H9 (cell line): ENCODE results near the gene SCAF4. TPM values are rescaled to one million over a fixed set of nuclear protein-coding genes. Genes with fewer than 3 reads are reported as not detected.

Source experiments
- DNase-seq: peaks from one replicate; pipeline ENCODE4 v3.0.0-alpha.2; 2017
- H2AFZ ChIP-seq: one replicate; pipeline ENCODE4 v1.6.1; 2013; ENCODE audit warnings: mild to moderate bottlenecking, low read length, control low read depth, moderate library complexity
- H2AK5ac ChIP-seq: 2 replicates; pipeline ENCODE4 v1.6.1; 2013; ENCODE audit warnings: low read length, control low read depth, mixed read lengths; ENCODE audit not compliant: insufficient read length
- H2BK120ac ChIP-seq: one replicate; pipeline ENCODE4 v1.6.1; 2013; ENCODE audit warnings: low read depth, mild to moderate bottlenecking, low read length, control low read depth, inconsistent platforms; ENCODE audit not compliant: poor library complexity, severe bottlenecking
- H2BK12ac ChIP-seq: 2 replicates; pipeline ENCODE4 v1.6.1; 2013; ENCODE audit warnings: low read length, control low read depth, mixed read lengths, low read depth; ENCODE audit not compliant: insufficient read length
- H2BK15ac ChIP-seq: 2 replicates; pipeline ENCODE4 v1.6.1; 2013; ENCODE audit warnings: low read depth, low read length, control low read depth
- H2BK20ac ChIP-seq: one replicate; pipeline ENCODE4 v1.6.1; 2013; ENCODE audit warnings: low read depth, mild to moderate bottlenecking, low read length, control low read depth, inconsistent platforms; ENCODE audit not compliant: poor library complexity, severe bottlenecking
- H2BK5ac ChIP-seq: 2 replicates; pipeline ENCODE4 v1.6.1; 2013; ENCODE audit warnings: low read length, control low read depth, mixed read lengths; ENCODE audit not compliant: insufficient read length
- H3K14ac ChIP-seq: 2 replicates; pipeline ENCODE4 v1.6.1; 2013; ENCODE audit warnings: low read length, control low read depth; ENCODE audit not compliant: insufficient read depth
- H3K18ac ChIP-seq: 2 replicates; pipeline ENCODE4 v1.6.1; 2013; ENCODE audit warnings: low read depth, mild to moderate bottlenecking, mixed read lengths, low read length, control low read depth; ENCODE audit not compliant: insufficient read length
- H3K23ac ChIP-seq: 2 replicates; pipeline ENCODE4 v1.6.1; 2013; ENCODE audit warnings: low read length, control low read depth, mixed read lengths, low read depth; ENCODE audit not compliant: insufficient read length
- H3K23me2 ChIP-seq: 2 replicates; pipeline ENCODE4 v1.6.1; 2013; ENCODE audit warnings: low read depth, mild to moderate bottlenecking, mixed read lengths, low read length, control low read depth; ENCODE audit not compliant: insufficient read length, poor library complexity, severe bottlenecking
- H3K27ac ChIP-seq: 2 replicates; pipeline ENCODE4 v1.5.1; 2013; ENCODE audit warnings: low read length, control low read depth, mixed read lengths, low read depth; ENCODE audit not compliant: insufficient read length
- H3K27me3 ChIP-seq: 2 replicates; pipeline ENCODE4 v1.6.1; 2013; ENCODE audit warnings: low read length, control low read depth, inconsistent platforms; ENCODE audit not compliant: insufficient read depth
- H3K4ac ChIP-seq: 2 replicates; pipeline ENCODE4 v1.6.1; 2013; ENCODE audit warnings: low read depth, mild to moderate bottlenecking, control low read depth, inconsistent platforms, low read length, moderate library complexity
- H3K4me1 ChIP-seq: 2 replicates; pipeline ENCODE4 v1.6.1; 2013; ENCODE audit warnings: low read length, control low read depth, inconsistent platforms; ENCODE audit not compliant: insufficient read depth
- H3K4me2 ChIP-seq: 2 replicates; pipeline ENCODE4 v1.6.1; 2013; ENCODE audit warnings: low read length, control low read depth, mixed read lengths; ENCODE audit not compliant: insufficient read length, insufficient read depth
- H3K56ac ChIP-seq: 2 replicates; pipeline ENCODE4 v1.6.1; 2013; ENCODE audit warnings: low read depth, mild to moderate bottlenecking, mixed read lengths, low read length, control low read depth; ENCODE audit not compliant: insufficient read length
- H3K79me1 ChIP-seq: 2 replicates; pipeline ENCODE4 v1.6.1; 2013; ENCODE audit warnings: low read depth, mild to moderate bottlenecking, moderate library complexity, low read length, control low read depth, inconsistent platforms; ENCODE audit not compliant: insufficient read depth, poor library complexity, severe bottlenecking
- H3K79me2 ChIP-seq: 2 replicates; pipeline ENCODE4 v1.6.1; 2013; ENCODE audit warnings: low read length, control low read depth, inconsistent platforms; ENCODE audit not compliant: insufficient read depth
- H3K9ac ChIP-seq: 2 replicates; pipeline ENCODE4 v1.6.1; 2013; ENCODE audit warnings: low read length, control low read depth, mixed read lengths; ENCODE audit not compliant: insufficient read length; ENCODE audit errors: extremely low read depth
- H3K9me3 ChIP-seq: one replicate; pipeline ENCODE4 v1.6.1; 2013; ENCODE audit warnings: low read depth, low read length, inconsistent platforms; ENCODE audit not compliant: control insufficient read depth
- H3T11ph ChIP-seq: one replicate; pipeline ENCODE4 v1.6.1; 2013; ENCODE audit warnings: mild to moderate bottlenecking, low read length, control low read depth, inconsistent platforms
- H4K20me1 ChIP-seq: one replicate; pipeline ENCODE4 v1.6.1; 2013; ENCODE audit not compliant: control insufficient read depth, insufficient read length, insufficient read depth
- H4K5ac ChIP-seq: 2 replicates; pipeline ENCODE4 v1.6.1; 2013; ENCODE audit warnings: low read depth, mild to moderate bottlenecking, mixed read lengths, low read length, control low read depth; ENCODE audit not compliant: insufficient read length
- H4K8ac ChIP-seq: replicated peaks from 2 replicates; pipeline ENCODE4 v1.6.1; 2013; ENCODE audit warnings: low read length, control low read depth, mixed read lengths, low read depth; ENCODE audit not compliant: insufficient read length
- H4K91ac ChIP-seq: 2 replicates; pipeline ENCODE4 v1.6.1; 2013; ENCODE audit warnings: low read depth, mild to moderate bottlenecking, moderate library complexity, mixed read lengths, low read length, control low read depth; ENCODE audit not compliant: insufficient read length
- H3K27ac Mint-ChIP-seq, 3 experiments: 2 replicates in 2 of 3; 3 replicates in 1 of 3; pipeline ENCODE4 v1.8.0; 2020 to 2021; ENCODE audit warnings: mixed read lengths in 3 of 3, mild to moderate bottlenecking in 1 of 3, moderate library complexity in 1 of 3
- H3K27me3 Mint-ChIP-seq: 2 replicates; pipeline ENCODE4 v1.8.0; 2021; ENCODE audit warnings: low read depth, mild to moderate bottlenecking, moderate library complexity, mixed read lengths
- H3K36me3 Mint-ChIP-seq, 3 experiments: 2 replicates in 2 of 3; 3 replicates in 1 of 3; pipeline ENCODE4 v1.8.0; 2020 to 2021; ENCODE audit warnings: low read depth in 3 of 3, mixed read lengths in 3 of 3; ENCODE audit not compliant: insufficient read depth in 1 of 3
- H3K4me1 Mint-ChIP-seq, 2 experiments: 2 replicates each; pipeline ENCODE4 v1.8.0; 2020; ENCODE audit warnings: mixed read lengths in 2 of 2
- H3K4me3 Mint-ChIP-seq, 2 experiments: 2 replicates in 1 of 2; 3 replicates in 1 of 2; pipeline ENCODE4 v1.8.0; 2020 to 2021; ENCODE audit warnings: mild to moderate bottlenecking in 2 of 2, mixed read lengths in 2 of 2, moderate library complexity in 1 of 2
- H3K9me3 Mint-ChIP-seq, 2 experiments: 2 replicates in 1 of 2; 3 replicates in 1 of 2; pipeline ENCODE4 v1.8.0; 2020; ENCODE audit warnings: mild to moderate bottlenecking in 2 of 2, mixed read lengths in 2 of 2, moderate library complexity in 1 of 2
- total RNA-seq: library from RNA; stranded (reverse); gene quantifications from 2 replicates; pipeline ENCODE4 v1.2.1, GENCODE V29; 2021
- TF ChIP-seq, protein P1 (sequence below): fragments of 200-600 bp; sonication (generic); conservative IDR thresholded peaks from 3 replicates; pipeline ENCODE4 v1.8.0; 2021; ENCODE audit warnings: antibody characterized with exemption, mild to moderate bottlenecking

SCAF4 gene
- total RNA-seq, 1 experiment from 2014 or later = 76.8 TPM

DNA sequence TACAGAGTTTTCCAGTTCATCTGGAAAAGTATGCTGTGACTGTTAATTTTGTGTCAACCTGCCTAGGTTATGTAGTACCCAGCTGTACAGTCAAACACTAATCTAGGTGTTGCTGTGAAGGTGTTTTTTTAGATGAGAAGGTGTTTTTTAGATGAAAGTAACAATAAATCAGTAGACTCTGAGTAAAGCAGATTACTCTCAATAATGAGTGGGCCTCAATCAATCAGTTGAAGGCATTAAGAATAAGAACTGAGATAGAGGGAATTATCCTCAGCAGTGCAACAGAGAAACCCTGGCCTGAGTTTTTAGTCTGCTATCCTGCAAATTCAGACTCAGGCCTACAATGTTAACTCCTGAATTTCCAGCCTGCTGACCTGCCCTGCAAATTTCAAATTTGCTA is 33.5 kb downstream of the SCAF4 start:
- Histone ChIP-seq H3K79me2 (no peaks in the 10 kb centered on the region; the same call in 1 of the 2 replicates), H3K9ac (no peak overlapping the region), H4K5ac (no peak overlapping the region), H3K4me1 (no peaks in the 10 kb centered on the region), H2BK20ac (no peak overlapping the region), H3K14ac (no peak overlapping the region), H2BK5ac (no peak overlapping the region), H3K9me3 (no peaks in the 10 kb centered on the region), H2BK120ac (no peak overlapping the region), H4K8ac (no peak overlapping the region), H3K27me3 (no peaks in the 10 kb centered on the region), H3K23me2 (no peaks in the 10 kb centered on the region), H4K20me1 (no peaks in the 10 kb centered on the region), H3K27ac (no peak overlapping the region), H4K91ac (no peak overlapping the region), H2BK12ac (no peak overlapping the region), H3T11ph (no peak overlapping the region), H2AFZ (no peak overlapping the region), H3K4ac (no peak overlapping the region), H3K4me2 (no peak overlapping the region), H3K23ac (no peak overlapping the region), H2AK5ac (no peak overlapping the region), H3K56ac (no peak overlapping the region), H2BK15ac (no peak overlapping the region), H3K18ac (no peak overlapping the region), H3K79me1 (peaks cover 6% of the 10 kb centered on the region)
- Mint-ChIP-seq H3K9me3 (no peaks in the 10 kb centered on the region), H3K4me3 (no peak overlapping the region), H3K4me1 (no peaks in the 10 kb centered on the region), H3K27ac (no peak overlapping the region; a peak in 1 of 7 replicates), H3K27me3 (no peaks in the 10 kb centered on the region), H3K36me3 (peaks cover 46 to 86% (median 81%) of the 10 kb centered on the region in 3 experiments; a peak in 6 of 7 replicates)
- TF ChIP-seq, protein P1, sequence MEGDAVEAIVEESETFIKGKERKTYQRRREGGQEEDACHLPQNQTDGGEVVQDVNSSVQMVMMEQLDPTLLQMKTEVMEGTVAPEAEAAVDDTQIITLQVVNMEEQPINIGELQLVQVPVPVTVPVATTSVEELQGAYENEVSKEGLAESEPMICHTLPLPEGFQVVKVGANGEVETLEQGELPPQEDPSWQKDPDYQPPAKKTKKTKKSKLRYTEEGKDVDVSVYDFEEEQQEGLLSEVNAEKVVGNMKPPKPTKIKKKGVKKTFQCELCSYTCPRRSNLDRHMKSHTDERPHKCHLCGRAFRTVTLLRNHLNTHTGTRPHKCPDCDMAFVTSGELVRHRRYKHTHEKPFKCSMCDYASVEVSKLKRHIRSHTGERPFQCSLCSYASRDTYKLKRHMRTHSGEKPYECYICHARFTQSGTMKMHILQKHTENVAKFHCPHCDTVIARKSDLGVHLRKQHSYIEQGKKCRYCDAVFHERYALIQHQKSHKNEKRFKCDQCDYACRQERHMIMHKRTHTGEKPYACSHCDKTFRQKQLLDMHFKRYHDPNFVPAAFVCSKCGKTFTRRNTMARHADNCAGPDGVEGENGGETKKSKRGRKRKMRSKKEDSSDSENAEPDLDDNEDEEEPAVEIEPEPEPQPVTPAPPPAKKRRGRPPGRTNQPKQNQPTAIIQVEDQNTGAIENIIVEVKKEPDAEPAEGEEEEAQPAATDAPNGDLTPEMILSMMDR = no peak
- DNase-seq = no peak
